ENCODE results near the gene ALDH16A1.

- TF ChIP-seq, protein P1, sequence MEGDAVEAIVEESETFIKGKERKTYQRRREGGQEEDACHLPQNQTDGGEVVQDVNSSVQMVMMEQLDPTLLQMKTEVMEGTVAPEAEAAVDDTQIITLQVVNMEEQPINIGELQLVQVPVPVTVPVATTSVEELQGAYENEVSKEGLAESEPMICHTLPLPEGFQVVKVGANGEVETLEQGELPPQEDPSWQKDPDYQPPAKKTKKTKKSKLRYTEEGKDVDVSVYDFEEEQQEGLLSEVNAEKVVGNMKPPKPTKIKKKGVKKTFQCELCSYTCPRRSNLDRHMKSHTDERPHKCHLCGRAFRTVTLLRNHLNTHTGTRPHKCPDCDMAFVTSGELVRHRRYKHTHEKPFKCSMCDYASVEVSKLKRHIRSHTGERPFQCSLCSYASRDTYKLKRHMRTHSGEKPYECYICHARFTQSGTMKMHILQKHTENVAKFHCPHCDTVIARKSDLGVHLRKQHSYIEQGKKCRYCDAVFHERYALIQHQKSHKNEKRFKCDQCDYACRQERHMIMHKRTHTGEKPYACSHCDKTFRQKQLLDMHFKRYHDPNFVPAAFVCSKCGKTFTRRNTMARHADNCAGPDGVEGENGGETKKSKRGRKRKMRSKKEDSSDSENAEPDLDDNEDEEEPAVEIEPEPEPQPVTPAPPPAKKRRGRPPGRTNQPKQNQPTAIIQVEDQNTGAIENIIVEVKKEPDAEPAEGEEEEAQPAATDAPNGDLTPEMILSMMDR (IDR thresholded peaks at IDR 0.05; ENCODE audit: insufficient read depth, low read length): no peak
- TF ChIP-seq GABPA (IDR thresholded peaks at IDR 0.05; ENCODE audit: low read depth) (no peak), POLR2AphosphoS5 (IDR thresholded peaks at IDR 0.05; ENCODE audit: low read depth) (peak; percentile 38; the same call in 1 of the 2 replicates), REST (IDR thresholded peaks at IDR 0.05; ENCODE audit: insufficient replicate concordance, low read depth) (no peak)
Observed at GRCh38 chr19:49498475-49498874, 45.5 kb downstream of the ALDH16A1 start.

All from HL-60 (cell line).